ENCODE results near the gene SPATA25.
"Not testable (repeated sequence)": the region's sequence is repeated elsewhere in the genome, so short reads cannot be mapped to it uniquely, and the experiment has no call there.

SPATA25 gene, protein sequence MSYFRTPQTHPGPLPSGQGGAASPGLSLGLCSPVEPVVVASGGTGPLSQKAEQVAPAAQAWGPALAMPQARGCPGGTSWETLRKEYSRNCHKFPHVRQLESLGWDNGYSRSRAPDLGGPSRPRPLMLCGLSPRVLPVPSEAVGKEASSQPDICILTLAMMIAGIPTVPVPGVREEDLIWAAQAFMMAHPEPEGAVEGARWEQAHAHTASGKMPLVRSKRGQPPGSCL

DNA sequence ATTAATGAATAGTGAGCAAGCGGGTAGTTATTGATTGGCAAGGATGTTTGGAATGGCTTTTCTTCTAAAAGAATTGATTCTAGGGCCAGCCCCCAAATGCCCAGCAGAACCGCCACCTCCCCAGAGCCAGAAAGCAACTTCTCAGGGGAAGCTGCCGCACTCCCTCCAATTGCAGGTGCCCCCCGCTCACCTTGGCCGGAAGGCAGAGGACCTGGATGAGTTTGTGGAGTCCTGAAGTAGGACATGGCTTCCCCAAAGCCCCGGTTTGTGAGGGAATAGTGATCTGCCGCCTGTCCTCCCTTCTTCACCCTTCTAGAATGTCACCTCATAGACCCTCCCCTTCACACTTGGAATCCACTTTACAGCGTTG, at the start of gene SPATA25:
SPATA25 (minus strand) TSS at position 277 of the 370 bp plus-strand sequence; CDS start at position 245, 32 bp downstream.
- no peak within 1 kb of the TSS for H3K4me3 ChIP-seq (ENCODE audit: low read length)
- no peaks in the 10 kb centered on the region for H3K27me3 ChIP-seq (ENCODE audit: insufficient read depth, low read length)
- H3K36me3 ChIP-seq (ENCODE audit: insufficient read depth, low read length) = peaks cover 33% of the 10 kb centered on the region
- peaks cover 14% of the 10 kb centered on the region for H3K4me1 ChIP-seq (ENCODE audit: insufficient read depth, low read length)
- no peaks in the 10 kb centered on the region for H3K9me3 ChIP-seq (ENCODE audit: low read length)
- no peak within 1 kb of the TSS for H2AFZ ChIP-seq (ENCODE audit: low read depth, low read length)

DNA sequence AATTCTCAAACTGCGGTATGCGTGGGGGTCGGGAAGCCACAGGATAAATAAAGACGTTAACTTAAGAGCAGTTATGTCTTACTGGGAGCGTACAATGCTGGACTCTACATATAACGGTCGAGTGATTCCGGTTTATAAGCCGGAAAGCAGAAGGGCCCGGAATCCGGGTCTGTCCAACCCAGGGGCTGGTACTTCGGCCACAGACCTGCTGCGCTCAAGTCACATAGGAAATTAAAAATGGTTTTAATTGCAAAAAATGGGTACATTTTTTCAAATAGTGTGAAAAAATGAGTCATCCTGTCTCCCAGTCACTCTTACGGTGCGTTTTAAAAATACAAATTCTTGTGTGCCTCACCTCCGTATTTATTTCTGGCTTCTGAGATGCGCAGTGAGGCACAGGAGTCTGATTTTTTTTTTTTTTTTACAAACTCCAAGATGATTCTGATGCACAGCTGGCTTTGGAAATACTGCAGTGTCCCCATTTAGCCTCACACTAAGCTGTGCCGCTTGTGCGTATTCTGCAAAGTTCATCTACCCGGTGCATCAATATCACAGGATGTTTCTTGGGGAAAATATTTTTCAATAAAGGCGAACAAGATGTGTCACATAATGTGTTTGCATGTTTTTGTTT, 48.1 kb upstream of the SPATA25 start:
- H3K4me1 ChIP-seq (ENCODE audit: insufficient read depth, low read length) = peaks cover 17% of the 10 kb centered on the region
- peak overlapping the region; percentile 98 for H3K4me3 ChIP-seq (ENCODE audit: low read length)
- no peaks in the 10 kb centered on the region for H3K27me3 ChIP-seq (ENCODE audit: insufficient read depth, low read length)
- peaks cover 35% of the 10 kb centered on the region for H3K36me3 ChIP-seq (ENCODE audit: insufficient read depth, low read length)
- H2AFZ ChIP-seq (ENCODE audit: low read depth, low read length) = peak overlapping the region; percentile 67
- H3K9me3 ChIP-seq (ENCODE audit: low read length) = no peaks in the 10 kb centered on the region

DNA sequence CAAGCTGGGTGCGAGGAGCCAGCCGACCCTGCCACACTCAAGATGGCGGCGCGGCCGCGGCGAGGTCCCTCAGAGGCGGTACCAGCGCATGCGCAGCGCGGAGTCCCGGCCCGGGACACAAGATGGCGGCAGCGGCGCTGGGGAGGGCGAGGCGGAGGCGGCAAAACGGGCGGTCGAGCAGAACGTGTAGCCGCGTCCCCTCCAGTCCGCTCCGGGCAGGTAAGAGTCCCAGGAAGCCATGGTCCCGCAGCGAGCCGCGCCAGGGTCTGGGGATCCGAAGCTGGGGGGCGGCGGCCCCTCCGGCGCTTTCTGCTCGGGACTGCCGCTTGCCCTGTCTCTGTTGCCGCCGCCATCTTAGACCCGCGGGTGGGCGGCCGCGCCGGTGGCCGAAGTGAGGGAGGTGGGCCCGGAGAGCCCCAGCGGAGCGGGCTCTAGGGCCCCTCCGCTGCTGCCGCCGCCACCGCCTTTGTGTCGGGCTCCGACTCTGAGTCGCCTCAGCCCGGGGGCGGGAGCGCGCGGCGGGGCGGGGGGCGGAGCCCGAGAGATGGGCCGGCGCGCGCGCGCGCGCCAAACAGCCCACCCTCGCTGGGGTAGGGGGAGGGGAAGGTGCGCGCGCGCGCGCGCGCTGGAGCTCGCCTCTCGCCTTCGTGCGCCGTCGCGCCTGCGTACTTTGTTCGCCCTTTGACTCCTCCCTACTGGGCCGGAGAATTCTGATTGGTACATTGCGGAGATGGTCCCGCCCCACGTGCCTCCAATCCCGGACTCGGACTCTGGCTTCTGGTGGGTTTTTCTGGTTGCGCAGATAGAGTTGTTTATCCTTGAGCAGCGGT, 47.4 kb upstream of the SPATA25 start, which contains the start of gene PCIF1:
PCIF1 (plus strand) TSS at position 98 of the 830 bp plus-strand sequence. CDS start 4,317 bp downstream, outside the sequence.
- peaks cover 28% of the 10 kb centered on the region for H3K36me3 ChIP-seq (ENCODE audit: insufficient read depth, low read length)
- no peaks in the 10 kb centered on the region for H3K27me3 ChIP-seq (ENCODE audit: insufficient read depth, low read length)
- H3K4me1 ChIP-seq (ENCODE audit: insufficient read depth, low read length) = peaks cover 17% of the 10 kb centered on the region
- H3K4me3 ChIP-seq (ENCODE audit: low read length) = peak within 1 kb of the TSS; percentile 98
- H3K9me3 ChIP-seq (ENCODE audit: low read length) = no peaks in the 10 kb centered on the region
- peak within 1 kb of the TSS; percentile 67 for H2AFZ ChIP-seq (ENCODE audit: low read depth, low read length)

DNA sequence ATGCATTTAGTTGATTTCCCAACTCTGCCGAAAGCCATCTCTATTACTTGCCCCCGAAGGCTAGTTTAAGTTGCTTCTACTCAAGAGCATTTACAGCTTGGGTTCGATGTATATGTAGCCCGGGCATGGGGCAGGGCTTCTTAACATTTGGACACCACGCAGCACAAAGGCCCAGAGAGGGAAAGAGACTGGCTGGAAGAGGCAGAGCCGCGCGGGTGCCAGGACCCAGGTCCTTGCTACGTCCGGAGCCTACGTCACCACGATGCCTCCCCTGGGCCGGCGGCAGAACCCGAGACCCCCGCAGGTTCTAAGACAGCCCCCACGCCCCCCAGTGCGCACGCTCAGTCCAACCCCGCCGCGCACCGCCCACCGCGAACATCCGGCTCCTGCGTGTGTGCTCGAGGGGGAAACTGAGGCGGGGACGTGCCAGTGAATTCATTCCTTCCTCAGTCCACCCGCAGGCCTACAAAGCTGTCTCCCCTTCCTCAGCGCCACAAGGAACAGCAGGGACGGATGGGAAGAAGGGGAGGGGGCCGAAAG, 46.7 kb upstream of the SPATA25 start:
- peak overlapping the region; percentile 72 for H3K4me3 ChIP-seq (ENCODE audit: low read length)
- H3K36me3 ChIP-seq (ENCODE audit: insufficient read depth, low read length) = peaks cover 21% of the 10 kb centered on the region
- no peaks in the 10 kb centered on the region for H3K27me3 ChIP-seq (ENCODE audit: insufficient read depth, low read length)
- no peaks in the 10 kb centered on the region for H3K9me3 ChIP-seq (ENCODE audit: low read length)
- H2AFZ ChIP-seq (ENCODE audit: low read depth, low read length) = no peak overlapping the region
- H3K4me1 ChIP-seq (ENCODE audit: insufficient read depth, low read length) = peaks cover 17% of the 10 kb centered on the region

DNA sequence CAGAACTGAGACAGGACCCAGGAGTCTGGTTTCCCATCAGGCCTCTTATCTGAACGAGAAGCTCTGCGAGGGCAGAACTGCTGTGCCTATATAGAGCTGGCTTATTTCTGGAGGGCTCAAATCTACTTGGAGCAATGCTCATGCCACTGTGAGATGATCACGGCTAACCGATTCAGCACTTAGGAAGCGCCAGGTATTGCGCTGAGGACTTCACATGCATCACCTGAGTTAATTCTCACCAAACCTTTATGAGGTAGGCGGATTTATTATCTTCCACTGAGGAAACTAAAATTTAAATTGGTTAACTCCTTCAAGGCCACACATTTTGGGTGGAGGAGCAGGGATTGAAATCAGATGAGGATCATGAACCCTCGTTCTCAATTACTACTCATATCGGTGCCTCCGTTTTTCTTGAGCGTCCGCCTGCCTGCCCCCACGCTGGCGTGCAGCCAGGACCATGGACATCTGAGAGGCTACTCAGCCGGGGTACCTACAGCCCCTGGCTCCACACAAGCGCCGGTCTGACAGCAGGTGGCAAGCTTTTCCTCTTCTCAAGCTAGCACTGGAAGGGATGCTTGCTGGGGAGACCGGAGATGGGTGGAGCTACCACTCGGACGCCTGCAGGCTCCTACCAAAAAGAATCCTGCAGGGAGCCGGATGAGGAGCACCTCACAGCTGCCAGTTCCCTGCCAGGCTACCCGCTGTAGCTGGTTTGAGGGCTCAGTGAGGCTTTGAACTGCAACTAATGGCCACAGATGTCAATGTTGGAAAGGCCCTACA, 46.0 kb upstream of the SPATA25 start:
- H3K27me3 ChIP-seq (ENCODE audit: insufficient read depth, low read length) = no peaks in the 10 kb centered on the region
- peaks cover 17% of the 10 kb centered on the region for H3K4me1 ChIP-seq (ENCODE audit: insufficient read depth, low read length)
- peaks cover 14% of the 10 kb centered on the region for H3K36me3 ChIP-seq (ENCODE audit: insufficient read depth, low read length)
- no peak overlapping the region for H2AFZ ChIP-seq (ENCODE audit: low read depth, low read length)
- H3K4me3 ChIP-seq (ENCODE audit: low read length) = peak overlapping the region; percentile 72
- H3K9me3 ChIP-seq (ENCODE audit: low read length) = no peaks in the 10 kb centered on the region

DNA sequence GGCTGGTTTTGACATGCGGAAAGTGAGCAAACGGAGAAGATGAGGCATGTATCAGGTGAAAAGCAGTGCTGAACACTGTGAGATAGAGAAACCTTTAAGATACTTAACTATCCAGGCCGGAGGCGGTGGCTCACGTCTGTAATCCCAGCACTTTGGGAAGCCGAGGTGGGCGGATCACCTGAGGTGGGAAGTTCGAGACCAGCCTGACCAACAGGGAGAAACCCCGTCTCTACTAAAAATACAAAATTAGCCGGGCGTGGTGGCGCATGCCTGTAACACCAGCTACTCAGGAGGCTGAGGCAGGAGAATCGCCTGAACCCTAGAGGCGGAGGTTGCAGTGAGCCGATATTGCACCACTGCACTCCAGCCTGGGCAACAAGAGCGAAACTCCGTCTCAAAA, 44.3 kb upstream of the SPATA25 start:
- not testable (repeated sequence) for H3K36me3 ChIP-seq (ENCODE audit: insufficient read depth, low read length); H3K27me3 ChIP-seq (ENCODE audit: insufficient read depth, low read length); H3K9me3 ChIP-seq (ENCODE audit: low read length); H3K4me3 ChIP-seq (ENCODE audit: low read length); H2AFZ ChIP-seq (ENCODE audit: low read depth, low read length)
- peaks cover 17% of the 10 kb centered on the region for H3K4me1 ChIP-seq (ENCODE audit: insufficient read depth, low read length)

DNA sequence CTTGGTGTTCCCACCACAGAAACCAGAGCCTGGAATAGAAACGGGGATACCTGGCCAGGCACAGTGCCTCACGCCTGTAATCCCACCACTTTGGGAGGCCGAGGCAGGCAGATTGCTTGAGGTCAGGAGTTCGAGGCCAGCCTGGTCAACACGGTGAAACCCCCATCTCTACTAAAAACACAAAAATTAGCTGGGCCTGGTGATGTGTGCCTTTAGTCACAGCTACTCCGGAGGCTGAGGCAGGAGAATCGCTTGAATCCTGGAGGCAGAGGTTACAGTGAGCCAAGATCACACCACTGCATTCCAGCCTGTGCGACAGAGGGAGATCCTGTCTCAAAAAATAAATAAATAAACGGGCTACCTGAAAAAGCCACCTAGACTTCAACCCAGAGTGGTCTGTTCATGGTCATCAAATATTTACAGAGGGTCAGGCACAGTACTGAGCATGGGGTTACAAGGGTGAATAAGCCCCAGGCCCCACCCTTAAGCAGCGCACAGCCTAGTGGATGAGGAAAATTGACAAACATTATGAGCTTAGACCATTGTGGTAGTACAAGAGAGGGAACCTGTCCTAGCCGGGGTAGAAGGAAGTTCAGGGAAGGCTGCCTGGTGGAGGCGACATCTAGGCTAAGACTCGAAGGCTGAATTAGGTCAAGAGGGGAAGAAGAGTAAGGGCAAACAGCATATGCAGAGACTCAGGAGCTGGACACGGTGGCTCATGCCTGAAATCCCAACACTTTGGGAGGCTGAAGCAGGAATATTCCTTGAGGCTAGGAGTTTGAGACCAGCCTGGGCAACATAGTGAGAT, 39.9 kb upstream of the SPATA25 start:
- Histone ChIP-seq H3K4me3 (ENCODE audit: low read length) (no peak overlapping the region), H2AFZ (ENCODE audit: low read depth, low read length) (no peak overlapping the region), H3K9me3 (ENCODE audit: low read length) (no peaks in the 10 kb centered on the region), H3K27me3 (ENCODE audit: insufficient read depth, low read length) (no peaks in the 10 kb centered on the region), H3K36me3 (ENCODE audit: insufficient read depth, low read length) (no peaks in the 10 kb centered on the region), H3K4me1 (ENCODE audit: insufficient read depth, low read length) (no peaks in the 10 kb centered on the region)

DNA sequence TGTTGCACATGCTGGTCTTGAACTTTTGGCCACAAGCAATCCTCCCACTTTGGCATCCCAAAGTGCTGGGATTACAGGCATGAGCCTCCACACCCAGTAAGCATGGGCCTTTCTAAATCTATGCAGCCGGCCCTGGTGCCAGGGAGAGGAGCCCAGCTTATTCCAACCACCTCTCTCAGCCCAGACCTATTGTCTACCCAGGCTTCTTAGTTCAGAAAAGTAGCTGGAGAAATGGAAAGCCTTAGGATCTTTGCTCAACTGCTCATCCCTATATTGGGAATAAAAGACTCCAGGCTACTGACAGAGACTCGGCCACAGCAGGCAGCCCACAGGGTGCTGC, 39.3 kb upstream of the SPATA25 start:
- no peaks in the 10 kb centered on the region for H3K27me3 ChIP-seq (ENCODE audit: insufficient read depth, low read length)
- no peak overlapping the region for H2AFZ ChIP-seq (ENCODE audit: low read depth, low read length)
- H3K36me3 ChIP-seq (ENCODE audit: insufficient read depth, low read length) = no peaks in the 10 kb centered on the region
- H3K4me3 ChIP-seq (ENCODE audit: low read length) = no peak overlapping the region
- no peaks in the 10 kb centered on the region for H3K4me1 ChIP-seq (ENCODE audit: insufficient read depth, low read length)
- no peaks in the 10 kb centered on the region for H3K9me3 ChIP-seq (ENCODE audit: low read length)

DNA sequence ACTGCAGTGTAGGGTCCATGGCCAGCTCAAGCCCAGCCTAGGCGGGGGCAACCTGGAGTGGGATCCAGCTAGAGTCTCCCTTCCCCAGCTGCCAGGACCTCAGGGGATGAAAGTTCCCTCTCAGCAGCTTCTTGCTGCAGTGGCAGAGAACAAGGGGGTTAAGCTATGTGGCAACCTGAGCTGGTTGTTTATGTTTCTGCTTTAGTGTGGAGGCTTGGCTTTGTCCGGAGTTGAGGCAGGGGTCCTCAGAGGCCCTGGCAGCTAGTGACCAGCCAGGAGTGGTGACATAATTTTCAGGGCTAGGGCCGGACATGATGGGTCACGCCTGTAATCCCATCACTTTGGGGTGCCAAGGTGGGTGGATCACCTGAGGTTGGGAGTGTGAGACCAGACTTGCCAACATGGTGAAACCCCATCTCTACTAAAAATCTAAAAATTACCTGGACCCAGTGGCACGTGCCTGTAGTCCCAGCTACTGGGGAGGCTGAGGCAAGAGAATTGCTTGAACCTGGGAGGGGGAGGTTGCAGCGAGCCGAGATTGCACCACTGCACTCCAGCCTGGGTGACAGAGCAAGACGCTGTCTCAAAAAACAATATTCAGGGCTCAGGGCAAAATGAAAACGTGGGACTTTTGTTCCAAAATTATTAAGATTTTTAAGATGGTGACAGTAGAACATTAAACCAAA, 38.5 kb upstream of the SPATA25 start:
- H3K9me3 ChIP-seq (ENCODE audit: low read length) = no peaks in the 10 kb centered on the region
- no peaks in the 10 kb centered on the region for H3K27me3 ChIP-seq (ENCODE audit: insufficient read depth, low read length)
- H3K4me1 ChIP-seq (ENCODE audit: insufficient read depth, low read length) = no peaks in the 10 kb centered on the region
- H3K4me3 ChIP-seq (ENCODE audit: low read length) = no peak overlapping the region
- no peaks in the 10 kb centered on the region for H3K36me3 ChIP-seq (ENCODE audit: insufficient read depth, low read length)
- H2AFZ ChIP-seq (ENCODE audit: low read depth, low read length) = no peak overlapping the region

DNA sequence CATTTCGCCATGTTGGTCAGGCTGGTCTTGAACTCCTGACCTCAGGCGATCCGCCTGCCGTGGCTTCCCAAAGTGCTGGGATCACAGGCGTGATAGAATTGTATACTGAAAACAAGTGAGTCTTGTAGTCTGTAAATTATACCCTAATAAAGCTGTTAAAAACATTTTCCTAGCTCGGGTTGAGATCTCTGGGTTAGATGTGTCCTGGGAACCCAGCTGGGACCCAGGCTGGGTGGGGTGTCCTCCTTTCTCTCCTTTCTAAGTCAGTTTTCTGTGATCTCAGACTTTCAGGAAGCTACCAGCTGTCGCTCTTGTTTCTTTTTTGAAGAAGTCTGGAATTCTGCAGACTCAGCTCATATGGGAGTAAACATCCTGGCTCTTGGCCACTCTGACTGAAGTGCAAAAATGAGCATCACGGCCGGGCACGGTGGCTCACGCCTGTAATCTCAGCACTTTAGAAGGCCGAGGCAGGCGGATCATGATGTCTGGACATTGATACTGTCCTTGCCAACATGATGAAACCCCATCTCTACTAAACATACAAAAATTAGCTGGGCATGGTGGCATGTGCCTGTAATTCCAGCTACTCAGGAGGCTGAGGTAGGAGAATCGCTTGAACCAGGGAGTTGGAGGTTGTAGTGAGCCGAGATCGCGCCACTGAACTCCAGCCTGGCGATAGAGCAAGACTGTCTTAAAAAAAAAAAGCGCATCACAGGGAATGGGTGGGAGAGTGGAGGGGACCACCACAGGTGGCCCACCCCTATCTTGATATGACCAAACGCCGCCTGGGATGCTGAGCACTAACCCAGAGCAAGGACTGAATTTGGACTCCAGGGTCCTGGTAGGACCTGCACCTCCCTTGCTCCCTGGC, 37.2 kb upstream of the SPATA25 start:
- H3K4me1 ChIP-seq (ENCODE audit: insufficient read depth, low read length) = no peaks in the 10 kb centered on the region
- H3K27me3 ChIP-seq (ENCODE audit: insufficient read depth, low read length) = no peaks in the 10 kb centered on the region
- no peak overlapping the region for H2AFZ ChIP-seq (ENCODE audit: low read depth, low read length)
- no peaks in the 10 kb centered on the region for H3K36me3 ChIP-seq (ENCODE audit: insufficient read depth, low read length)
- no peak overlapping the region for H3K4me3 ChIP-seq (ENCODE audit: low read length)
- no peaks in the 10 kb centered on the region for H3K9me3 ChIP-seq (ENCODE audit: low read length)

Measured in neuron (in vitro differentiated cells).